Measurements from ENCODE around the gene SST.
A peak's percentile ranks its signal among the peaks of the same experiment; 100 is the strongest.
"Not testable (repeated sequence)": the region's sequence is repeated elsewhere in the genome, so short reads cannot be mapped to it uniquely, and the experiment has no call there.

Gene SST

DNA sequence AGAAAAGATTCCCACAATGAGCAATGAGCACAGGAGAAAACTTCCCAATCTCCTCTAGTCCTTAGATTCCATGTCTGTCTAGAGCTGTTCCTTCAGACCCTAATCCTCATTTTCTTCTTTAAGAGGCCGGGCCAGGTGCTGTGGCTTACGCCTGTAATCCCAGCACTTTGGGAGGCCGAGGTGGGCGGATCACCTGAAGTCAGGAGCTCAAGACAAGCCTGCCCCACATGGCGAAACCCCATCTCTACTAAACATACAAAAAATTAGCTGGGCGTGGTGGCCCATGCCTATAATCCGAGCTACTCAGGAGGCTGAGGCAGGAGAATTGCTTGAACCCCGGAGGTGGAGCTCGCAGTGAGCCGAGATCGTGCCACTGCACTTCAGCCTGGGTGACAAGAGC is 11.6 kb upstream of the SST start:
- DNase-seq: not testable (repeated sequence)

DNA sequence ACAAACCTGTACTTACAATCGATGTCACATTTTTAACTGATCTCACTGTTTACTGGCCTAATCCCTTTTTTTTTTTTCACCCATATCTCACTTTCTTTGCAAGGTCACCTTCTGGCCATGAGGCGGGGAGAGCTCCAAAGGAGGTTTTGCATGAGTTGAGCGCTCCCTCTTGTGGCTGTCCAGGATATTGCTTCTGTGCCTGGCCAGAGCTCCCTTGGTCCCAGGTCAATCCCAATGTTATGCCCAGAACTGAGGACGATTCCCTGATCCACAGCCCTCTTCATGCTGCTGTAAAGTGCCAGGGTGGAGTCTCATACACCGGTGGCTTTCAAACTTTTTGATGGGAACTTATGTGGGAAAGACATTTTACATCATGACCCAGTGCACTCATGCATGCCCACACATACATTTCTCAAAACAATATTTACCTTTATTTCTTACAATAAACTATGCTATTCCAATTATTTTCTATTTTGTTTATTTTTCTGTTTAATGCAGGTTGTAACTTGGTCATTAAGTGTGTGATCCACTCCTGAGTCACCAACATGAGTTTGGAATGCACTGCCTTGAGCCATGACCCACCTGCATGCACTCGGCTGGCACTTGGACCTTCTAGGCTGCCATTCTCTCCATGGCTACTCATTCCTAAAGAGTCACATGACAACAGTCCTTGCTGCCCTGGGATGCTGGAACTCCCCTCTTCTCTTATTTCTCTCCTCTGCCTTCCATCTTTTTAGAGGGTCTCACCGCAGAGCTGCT is 9.6 kb upstream of the SST start:
- peak; percentile 42 for DNase-seq

GRCh38 chr3:187678726-187679268 is 8.6 kb upstream of the SST start:
- peak; percentile 60 for DNase-seq

DNA sequence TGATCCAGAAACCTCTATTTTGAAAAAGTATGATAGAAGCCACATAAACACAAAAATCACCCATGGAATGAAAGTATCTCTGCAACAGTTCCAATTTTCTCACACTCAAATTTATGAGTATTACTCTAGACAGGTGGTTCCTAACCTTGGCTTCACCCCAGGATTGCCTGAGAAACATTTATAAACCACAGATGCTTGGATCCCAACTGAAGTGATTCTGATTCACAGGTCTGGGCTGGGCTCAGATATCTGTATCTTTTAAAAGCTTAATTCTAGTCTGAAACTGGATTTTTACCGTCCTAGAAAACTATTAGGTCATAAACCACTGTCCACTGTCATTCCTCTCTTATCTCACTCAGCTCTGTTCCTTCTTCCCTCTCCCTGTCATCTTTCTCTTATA is 7.4 kb upstream of the SST start:
- peak; percentile 85 for DNase-seq

DNA sequence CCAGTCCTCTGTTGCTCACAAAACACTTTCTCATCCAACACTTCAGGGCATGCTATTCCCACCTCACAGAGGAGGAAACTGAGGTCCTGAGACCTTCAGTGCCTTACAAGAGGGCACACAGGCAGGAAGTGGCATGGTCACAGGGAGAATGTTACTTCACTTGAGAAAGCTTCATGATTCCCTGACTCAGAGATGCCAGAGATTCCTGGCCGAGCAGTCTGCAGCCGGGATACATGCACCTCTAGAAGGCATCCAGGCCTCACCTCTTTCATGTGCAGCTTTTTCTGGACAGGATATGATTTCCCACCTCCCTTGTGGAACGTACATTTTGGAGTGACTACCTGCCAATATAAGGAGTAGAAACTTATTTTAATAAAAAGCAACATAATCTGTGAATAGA is 2.8 kb upstream of the SST start:
- no peak for DNase-seq

- no peak for DNase-seq
These were observed 2.7 kb downstream of the SST start for GRCh38 chr3:187667526-187667925.

- no peak for DNase-seq
These were observed 4.3 kb downstream of the SST start for GRCh38 chr3:187665764-187666402.

DNA sequence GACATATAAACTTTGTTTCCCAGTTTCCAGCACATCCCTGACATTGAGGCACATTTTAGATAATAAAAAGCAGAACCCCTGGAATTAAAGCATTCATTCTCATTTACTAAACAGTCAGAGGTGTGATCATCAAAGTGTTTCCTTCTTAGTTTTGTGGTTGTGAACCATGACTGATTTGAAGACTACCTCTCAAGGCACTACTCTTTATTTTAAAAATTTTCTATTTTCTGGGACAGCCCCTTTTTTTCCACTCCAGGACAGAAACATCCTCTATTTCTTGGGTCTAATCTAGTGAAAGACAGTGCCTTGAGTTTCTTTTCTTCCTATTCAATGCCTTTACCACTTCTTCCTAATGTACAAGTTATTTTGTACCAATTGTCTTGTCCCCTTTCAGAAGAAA is 5.2 kb downstream of the SST start:
- no peak for DNase-seq

DNA sequence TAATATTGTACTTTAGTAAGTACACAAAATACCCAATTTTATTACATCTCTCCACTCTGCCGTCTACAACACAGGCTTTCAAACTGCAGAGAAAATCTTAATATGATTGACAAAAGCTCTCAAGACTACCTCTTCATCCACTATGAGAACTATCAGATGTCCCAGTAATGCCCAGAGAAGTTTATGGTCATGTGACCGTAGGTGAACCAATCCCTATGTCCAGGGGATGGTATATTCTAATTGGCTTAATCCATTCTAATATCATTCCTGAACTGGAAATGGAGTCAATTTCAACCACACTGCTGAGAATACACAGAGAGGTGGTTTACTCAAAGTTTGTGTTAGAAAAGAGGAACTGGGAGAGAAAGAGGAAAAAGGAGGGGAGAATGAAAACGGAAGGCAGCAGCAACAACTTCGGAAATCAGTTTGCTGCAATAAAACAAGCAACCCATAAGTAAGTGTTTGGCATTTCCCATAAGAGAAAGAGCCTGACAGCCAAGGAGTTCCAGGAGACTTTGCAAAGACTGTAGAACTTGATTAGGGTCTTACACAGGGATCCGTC is 7.3 kb downstream of the SST start:
- no peak for DNase-seq

DNA sequence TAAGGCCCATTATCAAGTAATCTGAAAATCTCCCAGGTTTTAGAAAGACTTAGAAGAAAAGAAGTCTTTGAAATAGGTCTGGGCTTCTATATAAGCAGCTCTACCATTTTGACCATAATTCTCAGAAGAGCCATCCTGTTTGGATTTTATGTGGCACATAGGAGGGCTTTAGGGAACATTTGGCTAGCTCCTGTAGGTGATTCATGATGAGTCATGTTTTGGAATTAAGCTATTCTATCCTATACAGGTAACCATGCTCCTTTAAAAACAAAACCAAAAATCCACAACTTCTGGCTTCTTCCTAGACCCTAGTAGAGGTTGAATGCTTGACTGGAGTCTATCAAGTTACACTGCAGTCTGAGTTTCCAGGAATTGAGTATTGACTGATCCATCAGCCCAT is 8.9 kb downstream of the SST start:
- no peak for DNase-seq

DNA sequence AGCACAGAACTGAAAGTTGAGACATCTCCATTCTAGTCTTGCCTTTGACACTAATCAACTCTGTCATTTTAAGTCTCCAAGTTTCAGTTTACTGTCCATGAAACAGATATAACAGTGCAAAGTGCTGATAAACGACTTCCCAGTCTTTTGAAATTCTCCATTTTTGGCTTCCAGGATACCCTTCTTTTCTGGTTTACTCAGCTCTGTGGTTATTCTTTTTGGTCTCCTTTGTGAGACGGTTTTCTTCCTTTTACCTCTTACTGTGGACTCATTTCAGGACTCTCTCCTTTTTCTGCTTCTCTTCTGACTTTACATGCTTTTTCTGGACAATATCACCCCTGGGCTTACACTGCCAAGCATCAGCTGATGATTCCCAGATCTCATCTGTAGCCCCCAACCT is 18.9 kb downstream of the SST start:
- no peak for DNase-seq

GRCh38 chr3:187648177-187648576 is 22.0 kb downstream of the SST start:
- no peak for DNase-seq

DNA sequence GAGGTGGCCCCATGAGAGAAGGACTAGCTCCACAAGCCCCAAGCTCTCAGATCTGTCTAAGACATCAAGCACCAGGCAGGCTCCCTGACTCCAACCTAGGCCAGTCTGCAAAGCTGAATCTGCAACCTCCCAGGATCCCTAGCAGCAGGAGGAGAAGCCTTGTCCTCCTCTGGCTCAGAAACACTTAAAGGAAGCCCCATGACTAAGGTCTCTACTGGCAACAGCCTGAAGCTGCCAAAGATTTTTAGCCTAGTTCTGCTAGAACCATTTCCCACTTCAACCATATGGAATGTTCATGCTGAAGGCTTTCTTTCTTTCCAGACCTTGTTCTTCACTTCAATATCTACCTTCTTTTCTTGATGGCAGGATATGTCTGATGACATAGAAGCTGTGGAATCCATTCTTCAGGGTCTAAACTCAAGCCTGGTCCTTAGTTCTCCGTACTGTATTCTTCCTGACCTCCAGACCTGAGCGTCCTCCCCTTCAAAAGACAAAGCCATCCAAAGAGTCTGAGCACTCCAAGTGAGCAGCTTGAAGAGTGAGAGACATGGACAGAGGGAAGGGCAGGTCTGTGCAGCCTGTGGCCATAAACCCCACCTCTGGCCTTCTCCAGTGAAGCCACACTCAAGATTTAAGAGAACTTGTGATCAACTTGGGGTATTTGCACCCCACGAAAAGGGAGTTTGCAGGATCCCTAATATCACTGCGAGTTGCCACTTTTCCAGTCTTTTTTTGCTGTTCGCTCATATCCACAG is 23.1 kb downstream of the SST start:
- no peak for DNase-seq

DNA sequence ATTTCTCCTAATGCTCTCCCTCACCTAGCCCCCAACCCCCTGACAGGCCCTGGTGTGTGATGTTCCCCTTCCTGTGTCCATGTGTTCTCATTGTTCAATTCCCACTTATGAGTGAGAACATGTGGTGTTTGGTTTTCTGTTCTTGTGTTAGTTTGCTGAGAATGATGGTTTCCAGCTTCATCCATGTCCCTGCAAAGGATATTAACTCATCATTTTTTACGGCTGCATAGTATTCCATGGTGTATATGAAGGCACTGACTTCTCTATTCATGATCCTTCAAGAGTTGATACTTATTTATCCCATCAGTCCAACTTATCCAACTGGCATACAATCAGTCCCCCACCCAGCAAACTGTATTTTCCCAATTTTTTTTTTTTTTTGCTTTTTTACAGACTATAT is 24.8 kb downstream of the SST start:
- not testable (repeated sequence) for DNase-seq

- DNase-seq: peak; percentile 79
These were observed 27.3 kb downstream of the SST start for GRCh38 chr3:187642861-187643260.

GRCh38 chr3:187641320-187642016 is 28.7 kb downstream of the SST start:
- DNase-seq: peak; percentile 96

DNA sequence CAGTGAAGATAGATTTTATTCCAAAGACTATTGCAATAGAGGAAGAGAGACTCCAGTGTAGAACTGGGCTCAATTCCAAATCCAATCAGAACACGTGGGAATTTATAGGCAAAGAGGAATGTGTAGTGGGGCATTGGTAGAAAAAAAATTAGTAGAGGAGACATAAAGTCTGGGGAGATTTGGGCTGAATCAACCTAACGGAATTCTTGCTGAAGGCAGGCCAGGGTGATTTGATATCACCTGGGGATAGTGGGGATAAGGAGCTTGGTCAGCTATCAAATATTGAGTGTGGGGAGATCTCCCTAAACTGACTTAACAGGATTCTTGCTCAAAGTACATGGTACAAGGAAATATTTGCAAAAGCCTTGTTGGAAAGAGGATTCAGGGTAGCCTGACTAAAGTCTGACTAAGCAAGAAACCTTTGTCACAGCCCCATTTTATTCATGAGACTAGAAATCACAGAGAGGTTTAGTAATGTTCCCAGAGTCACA is 29.6 kb downstream of the SST start:
- no peak for DNase-seq

- peak; percentile 65 for DNase-seq
These were observed 30.1 kb downstream of the SST start for GRCh38 chr3:187639927-187640568.

DNA sequence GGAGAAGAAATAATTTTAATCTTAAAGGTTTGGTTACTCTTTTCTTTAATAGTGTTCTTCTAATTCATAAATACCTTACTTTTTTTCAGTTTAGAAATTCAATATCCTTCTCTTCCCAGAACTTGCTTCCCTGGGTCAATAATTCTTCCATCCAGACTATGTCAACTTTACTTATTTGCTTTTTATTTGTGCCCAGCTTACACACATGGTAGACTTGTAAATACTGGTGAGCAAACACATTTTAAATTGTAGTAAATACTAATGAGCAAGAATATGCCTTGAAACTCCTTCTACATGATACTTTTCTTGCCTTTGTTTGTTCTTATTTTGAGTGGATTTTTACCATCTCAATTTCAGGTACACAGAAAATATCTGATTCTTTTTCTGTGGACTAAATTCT is 33.7 kb downstream of the SST start:
- no peak for DNase-seq

GRCh38 chr3:187630404-187630803 is 39.8 kb downstream of the SST start:
- DNase-seq: no peak

GRCh38 chr3:187629711-187630110 is 40.5 kb downstream of the SST start:
- DNase-seq: no peak

DNA sequence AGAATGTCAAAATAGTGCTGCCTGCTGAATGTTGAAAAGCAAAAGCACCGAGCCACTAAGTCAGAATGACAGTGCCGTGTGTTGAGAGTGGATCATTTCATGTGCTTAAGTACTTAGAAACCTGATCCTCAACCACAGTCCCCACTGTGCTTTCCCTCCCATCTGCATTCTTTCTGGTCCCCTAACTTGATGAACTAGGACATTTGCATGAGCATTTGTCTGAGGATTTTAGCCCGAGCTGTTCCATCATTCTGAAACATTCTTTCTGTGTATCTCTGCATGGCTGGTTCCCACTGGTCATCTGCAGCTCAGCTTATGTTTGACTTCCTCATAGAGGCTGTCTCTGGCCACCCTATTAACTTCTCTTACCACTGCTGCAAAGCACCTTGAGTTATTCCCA is 42.0 kb downstream of the SST start:
- DNase-seq: peak; percentile 65
